Left lung (tissue), 10 donors: ENCODE measurements around the gene TNFSF8. TPM values are rescaled to one million over a fixed set of nuclear protein-coding genes. Genes with fewer than 3 reads are reported as not detected.
A peak's percentile ranks its signal among the peaks of the same experiment; 100 is the strongest.

ENCODE experiments used
- ATAC-seq: fragments of 200-7000 bp; cut with Tn5 transposase; one replicate; pipeline ENCODE4 v1.9.1; 2020; ENCODE audit warnings: moderate library complexity
- DNase-seq, 4 donors: peaks; one replicate each; pipeline ENCODE4 v3.0.0-alpha.2; 2013 to 2020
- H3K27ac ChIP-seq, 2 donors: fragments of 200-600 bp; sonication (generic) in 1 of 2; one replicate each; pipeline versions ENCODE4 v1.5.0 to v1.8.0; 2020 to 2021
- H3K27me3 ChIP-seq, 2 donors: fragments of 200-600 bp; sonication (generic) in 1 of 2; one replicate each; pipeline versions ENCODE4 v1.5.0 to v1.8.0; 2020 to 2021
- H3K36me3 ChIP-seq, 2 donors: fragments of 200-600 bp; sonication (generic) in 1 of 2; one replicate each; pipeline versions ENCODE4 v1.5.0 to v1.8.0; 2020 to 2021
- H3K4me1 ChIP-seq, 2 donors: fragments of 200-600 bp; one replicate each; pipeline ENCODE4 v1.8.0; 2021
- H3K4me3 ChIP-seq, 2 donors: fragments of 200-600 bp; sonication (generic) in 1 of 2; one replicate each; pipeline versions ENCODE4 v1.5.0 to v1.8.0; 2020 to 2021; ENCODE audit warnings: mild to moderate bottlenecking in 1 of 2
- H3K9me3 ChIP-seq, 2 donors: fragments of 200-600 bp; sonication (generic) in 1 of 2; one replicate each; pipeline versions ENCODE4 v1.5.0 to v1.8.0; 2020 to 2021
- intact Hi-C, 2 donors: fragments of 100-400 bp; cut with DNase I; formaldehyde crosslinking; loops; one replicate each; pipeline versions ENCODE4 v1.11.2 to v1.14.2; 2022
- polyA plus RNA-seq, 6 donors: library from polyadenylated mRNA; unstranded; fragments of 120-200 nt; gene quantifications; one replicate each; pipeline ENCODE4 v1.2.1, GENCODE V29; 2013; ENCODE audit not compliant: insufficient read length in 6 of 6
- total RNA-seq, 2 donors: library from RNA; stranded (reverse); fragmentation: NEBNext Ultra II Directional; extraction: Animal tissue kit (Norgen Biotek cat#: 25700); gene quantifications; one replicate each; pipeline ENCODE4 v1.2.1, GENCODE V29; 2021
- TF ChIP-seq, protein P1 (sequence below), 2 donors: fragments of 200-600 bp; sonication (generic) in 1 of 2; IDR thresholded peaks; one replicate each; pipeline versions ENCODE4 v1.5.0 to v1.8.0; 2021; ENCODE audit warnings: antibody characterized with exemption in 2 of 2
- donor health status: DM: no; HTN: yes; CAD: no.
- donor health status: DM: no; HTN: no; CAD: no.

The TNFSF8 gene
- total and polyA plus RNA-seq, 8 donors, result 2.1 to 23.8 (median 8.5) TPM

DNA sequence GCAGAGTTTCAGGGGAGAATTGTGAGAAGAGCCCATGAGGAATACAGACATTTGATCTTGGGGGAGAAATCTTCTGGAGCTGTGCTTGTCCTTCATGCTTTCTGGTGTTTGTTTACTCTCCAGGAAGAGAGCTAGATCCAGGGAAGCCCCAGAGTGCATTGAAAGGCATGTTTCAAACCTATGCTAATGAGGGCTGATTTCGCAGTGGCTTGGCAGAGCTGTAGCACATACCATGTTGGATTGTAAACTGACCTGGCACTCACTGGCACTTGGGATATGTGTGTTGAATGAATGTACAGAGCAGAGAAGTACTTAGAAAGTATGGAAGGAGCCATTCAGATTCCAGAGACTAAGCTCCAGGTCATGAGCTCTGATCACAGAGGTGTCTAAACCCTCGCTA, 30.9 kb downstream of the TNFSF8 start:
- peaks cover 16 to 66% of the 10 kb centered on the region in 2 donors for H3K4me1 ChIP-seq
- DNase-seq (no peak), ATAC-seq (peak; percentile 33)
- H3K4me3 ChIP-seq, result no peak overlapping the region
- H3K27me3 ChIP-seq, result no peaks in the 10 kb centered on the region
- H3K36me3 ChIP-seq, result peaks cover 0 to 4% of the 10 kb centered on the region in 2 donors
- intact Hi-C loops, result no loop called here
- no peaks in the 10 kb centered on the region for H3K9me3 ChIP-seq
- TF ChIP-seq, protein P1, sequence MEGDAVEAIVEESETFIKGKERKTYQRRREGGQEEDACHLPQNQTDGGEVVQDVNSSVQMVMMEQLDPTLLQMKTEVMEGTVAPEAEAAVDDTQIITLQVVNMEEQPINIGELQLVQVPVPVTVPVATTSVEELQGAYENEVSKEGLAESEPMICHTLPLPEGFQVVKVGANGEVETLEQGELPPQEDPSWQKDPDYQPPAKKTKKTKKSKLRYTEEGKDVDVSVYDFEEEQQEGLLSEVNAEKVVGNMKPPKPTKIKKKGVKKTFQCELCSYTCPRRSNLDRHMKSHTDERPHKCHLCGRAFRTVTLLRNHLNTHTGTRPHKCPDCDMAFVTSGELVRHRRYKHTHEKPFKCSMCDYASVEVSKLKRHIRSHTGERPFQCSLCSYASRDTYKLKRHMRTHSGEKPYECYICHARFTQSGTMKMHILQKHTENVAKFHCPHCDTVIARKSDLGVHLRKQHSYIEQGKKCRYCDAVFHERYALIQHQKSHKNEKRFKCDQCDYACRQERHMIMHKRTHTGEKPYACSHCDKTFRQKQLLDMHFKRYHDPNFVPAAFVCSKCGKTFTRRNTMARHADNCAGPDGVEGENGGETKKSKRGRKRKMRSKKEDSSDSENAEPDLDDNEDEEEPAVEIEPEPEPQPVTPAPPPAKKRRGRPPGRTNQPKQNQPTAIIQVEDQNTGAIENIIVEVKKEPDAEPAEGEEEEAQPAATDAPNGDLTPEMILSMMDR (IDR thresholded peaks at IDR 0.05), result no peak
- H3K27ac ChIP-seq, result peak overlapping the region in 1 of 2 donors; percentile 51

DNA sequence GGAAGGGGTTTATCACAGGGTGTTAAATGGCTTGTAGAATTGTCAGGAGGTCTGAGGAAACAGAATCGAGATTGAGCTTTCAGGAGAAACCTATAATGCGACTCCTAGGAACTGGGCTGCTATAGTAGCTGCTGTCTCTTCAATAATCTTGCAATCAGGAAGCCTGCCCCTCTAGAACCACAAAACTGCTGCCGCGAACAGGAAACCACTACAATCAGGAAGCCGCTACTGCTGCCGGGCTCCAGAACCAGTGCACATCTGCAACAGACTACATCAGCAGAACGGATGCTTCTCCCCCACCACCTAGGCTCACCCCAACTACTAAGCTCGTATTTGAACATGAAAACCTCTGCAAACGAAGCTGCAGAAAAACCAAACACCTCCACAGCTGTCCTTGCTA, 31.6 kb downstream of the TNFSF8 start:
- intact Hi-C loops, result no loop called here
- H3K4me3 ChIP-seq, result no peak overlapping the region
- H3K36me3 ChIP-seq, result no peaks in the 10 kb centered on the region
- peak in 2 of 4 donors; percentile 65 to 82 for DNase-seq
- TF ChIP-seq, protein P1 (IDR thresholded peaks at IDR 0.05), result no peak
- ATAC-seq, result peak; percentile 29
- no peaks in the 10 kb centered on the region for H3K9me3 ChIP-seq
- peak overlapping the region in 1 of 2 donors; percentile 51 for H3K27ac ChIP-seq
- H3K27me3 ChIP-seq, result no peaks in the 10 kb centered on the region
- peaks cover 17 to 68% of the 10 kb centered on the region in 2 donors for H3K4me1 ChIP-seq

DNA sequence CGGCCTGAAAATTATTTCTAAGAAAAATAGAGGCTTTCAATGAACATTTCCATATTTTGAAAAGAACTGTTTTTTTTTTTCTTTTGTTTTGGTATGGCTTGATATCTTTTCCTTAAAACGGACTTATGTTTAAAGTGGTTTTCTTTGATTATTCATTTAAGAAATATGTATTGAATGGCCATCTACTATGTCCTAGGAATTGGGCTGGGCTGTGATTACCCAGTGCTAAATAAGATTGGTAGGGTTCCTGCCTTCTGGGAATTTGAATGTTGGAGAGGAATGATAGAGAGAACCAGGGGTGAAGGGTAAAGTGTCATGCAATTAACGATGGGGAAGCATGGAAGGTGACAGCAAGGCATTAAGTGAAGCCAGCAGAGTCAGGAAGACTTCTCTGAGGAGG, 33.2 kb downstream of the TNFSF8 start:
- TF ChIP-seq, protein P1 (IDR thresholded peaks at IDR 0.05), result no peak
- no peak for ATAC-seq
- Histone ChIP-seq H3K27ac (no peak overlapping the region), H3K9me3 (no peaks in the 10 kb centered on the region), H3K27me3 (no peaks in the 10 kb centered on the region), H3K36me3 (no peaks in the 10 kb centered on the region), H3K4me1 (peaks cover 17 to 75% of the 10 kb centered on the region in 2 donors), H3K4me3 (no peak overlapping the region)
- no peak for DNase-seq
- intact Hi-C loops, result no loop called here

DNA sequence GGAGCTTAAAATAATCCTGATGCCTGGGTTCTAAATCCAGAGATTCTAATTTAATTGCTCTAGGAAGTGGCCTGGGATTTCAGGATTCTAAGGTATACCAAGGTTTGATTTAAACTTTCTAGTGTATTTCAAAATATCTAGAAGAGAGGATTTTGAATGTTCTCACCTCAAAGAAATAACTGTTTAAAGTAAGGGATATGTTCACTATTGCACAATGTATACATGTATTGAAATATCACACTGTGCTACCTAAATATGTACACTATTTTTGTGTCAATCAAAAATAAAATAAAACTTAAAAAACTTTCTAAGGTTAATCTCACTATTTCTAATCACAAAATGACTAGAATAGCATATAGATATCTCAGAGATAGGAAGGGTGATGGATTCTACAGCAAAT, 34.0 kb downstream of the TNFSF8 start:
- Histone ChIP-seq H3K4me1 (peaks cover 17 to 75% of the 10 kb centered on the region in 2 donors), H3K27me3 (no peaks in the 10 kb centered on the region), H3K9me3 (no peaks in the 10 kb centered on the region), H3K4me3 (no peak overlapping the region), H3K36me3 (no peaks in the 10 kb centered on the region), H3K27ac (no peak overlapping the region)
- TF ChIP-seq, protein P1 (IDR thresholded peaks at IDR 0.05), result no peak
- intact Hi-C loops, result no loop called here
- ATAC-seq, result no peak
- DNase-seq, result no peak

DNA sequence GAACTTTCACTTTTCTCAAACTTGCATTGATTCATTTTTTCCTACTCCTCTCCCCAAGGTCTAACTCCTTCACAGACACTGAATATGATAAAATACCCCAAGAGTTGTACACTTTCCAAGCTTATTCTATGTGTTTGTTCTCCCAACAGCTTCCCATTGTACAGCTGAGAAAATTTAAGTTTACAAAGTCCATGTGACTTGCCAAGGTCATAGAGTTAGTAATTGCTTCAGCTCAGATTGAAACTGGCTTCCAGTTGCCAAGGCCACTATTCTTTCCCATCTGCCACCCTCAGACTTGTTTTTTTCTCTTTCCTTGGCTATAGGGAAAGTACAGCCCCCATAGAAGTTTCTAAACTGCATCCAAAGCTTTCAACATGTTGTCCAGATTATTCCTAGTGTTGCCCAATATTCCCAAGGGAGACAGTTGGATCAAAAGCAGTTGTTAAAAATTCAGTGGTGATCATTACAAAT, 34.8 kb downstream of the TNFSF8 start:
- intact Hi-C loops, result no loop called here
- Histone ChIP-seq H3K27ac (peak overlapping the region in 1 of 2 donors; percentile 71), H3K36me3 (no peaks in the 10 kb centered on the region), H3K27me3 (no peaks in the 10 kb centered on the region), H3K9me3 (no peaks in the 10 kb centered on the region), H3K4me3 (no peak overlapping the region), H3K4me1 (peaks cover 17 to 74% of the 10 kb centered on the region in 2 donors)
- TF ChIP-seq, protein P1 (IDR thresholded peaks at IDR 0.05), result no peak
- DNase-seq, result no peak
- ATAC-seq, result no peak
